Neural cell (in vitro differentiated cells): Measurements from ENCODE around the gene ART5. TPM values are rescaled to one million over a fixed set of nuclear protein-coding genes. Genes with fewer than 3 reads are reported as not detected.

Source experiments
- H2AFZ ChIP-seq: fragments of 200-600, 300-800 bp; sonication (generic), shearing (Covaris generic); 2 replicates; pipeline ENCODE4 v1.6.0; 2014; ENCODE audit warnings: low read depth, mild to moderate bottlenecking, antibody characterized with exemption, low read length, moderate library complexity
- H3F3A ChIP-seq: fragments of 200-600 bp; shearing (Covaris generic); 2 replicates; pipeline ENCODE4 v1.6.1; 2016; ENCODE audit warnings: mild to moderate bottlenecking, moderate library complexity, mixed read lengths, antibody characterized with exemption, low read length; ENCODE audit not compliant: insufficient read depth, poor library complexity, severe bottlenecking
- H3K27ac ChIP-seq: fragments of 200-600, 300-800 bp; sonication (generic), shearing (Covaris generic); 2 replicates; pipeline ENCODE4 v1.5.1; 2014; ENCODE audit warnings: mild to moderate bottlenecking, low read length, moderate library complexity
- H3K27me3 ChIP-seq: fragments of 300-800, 200-600 bp; sonication (generic), shearing (Covaris generic); 2 replicates; pipeline ENCODE4 v1.6.0; 2014; ENCODE audit warnings: mild to moderate bottlenecking, low read depth, low read length, moderate library complexity; ENCODE audit not compliant: insufficient read depth
- H3K36me3 ChIP-seq: fragments of 300-800, 200-600 bp; sonication (generic), shearing (Covaris generic); 2 replicates; pipeline ENCODE4 v1.5.1; 2014; ENCODE audit warnings: mild to moderate bottlenecking, antibody characterized with exemption, low read length, moderate library complexity; ENCODE audit not compliant: insufficient read depth
- H3K4me2 ChIP-seq: fragments of 300-800, 200-600 bp; sonication (generic), shearing (Covaris generic); 2 replicates; pipeline ENCODE4 v1.6.0; 2014; ENCODE audit warnings: mild to moderate bottlenecking, low read length
- H3K4me3 ChIP-seq: fragments of 300-800, 200-600 bp; sonication (generic), shearing (Covaris generic); 2 replicates; pipeline ENCODE4 v1.5.1; 2014; ENCODE audit warnings: mild to moderate bottlenecking, low read length, moderate library complexity
- H3K79me2 ChIP-seq: fragments of 200-600 bp; shearing (Covaris generic); replicated peaks from 2 replicates; pipeline ENCODE4 v1.6.0; 2014; ENCODE audit warnings: mild to moderate bottlenecking, low read length, moderate library complexity; ENCODE audit not compliant: insufficient read depth
- H3K9ac ChIP-seq: fragments of 300-800, 200-600 bp; sonication (generic), shearing (Covaris generic); 2 replicates; pipeline ENCODE4 v1.6.1; 2016; ENCODE audit warnings: mild to moderate bottlenecking, low read length, mixed read lengths
- H3K9me2 ChIP-seq: fragments of 200-600 bp; shearing (Covaris generic); 2 replicates; pipeline ENCODE4 v1.6.1; 2016; ENCODE audit warnings: mild to moderate bottlenecking, low read length, mixed read lengths; ENCODE audit not compliant: insufficient read depth
- H3K9me3 ChIP-seq: fragments of 200-600, 300-800 bp; sonication (generic), shearing (Covaris generic); 2 replicates; pipeline ENCODE4 v1.6.1; 2016; ENCODE audit warnings: mild to moderate bottlenecking, mixed run types, low read length, moderate library complexity, mixed read lengths
- H4K20me1 ChIP-seq: fragments of 200-600 bp; shearing (Covaris generic); 2 replicates; pipeline ENCODE4 v1.6.1; 2016; ENCODE audit warnings: mild to moderate bottlenecking, mixed run types; ENCODE audit not compliant: insufficient read depth
- EP300 ChIP-seq: fragments of 450-650 bp; conservative IDR thresholded peaks from 2 replicates; pipeline ENCODE4 v1.6.1; 2014; ENCODE audit warnings: antibody characterized with exemption, mild to moderate bottlenecking, moderate library complexity; ENCODE audit not compliant: poor library complexity, severe bottlenecking
- EZH2 ChIP-seq: fragments of 200-600, 300-800 bp; shearing (Covaris generic), sonication (generic); IDR thresholded peaks from 2 replicates; pipeline ENCODE4 v1.6.1; 2014; ENCODE audit warnings: antibody characterized with exemption, low read length, borderline replicate concordance, mild to moderate bottlenecking; ENCODE audit not compliant: insufficient read depth, poor library complexity, severe bottlenecking
- MXI1 ChIP-seq: fragments of 450-650 bp; conservative IDR thresholded peaks from 2 replicates; pipeline ENCODE4 v1.6.1; 2014; ENCODE audit warnings: antibody characterized with exemption, mild to moderate bottlenecking; ENCODE audit not compliant: poor library complexity, severe bottlenecking
- POLR2AphosphoS5 ChIP-seq: IDR thresholded peaks from 2 replicates; pipeline ENCODE4 v1.6.1; 2012
- RAD21 ChIP-seq: fragments of 450-650 bp; conservative IDR thresholded peaks from 2 replicates; pipeline ENCODE4 v1.6.1; 2014; ENCODE audit warnings: antibody characterized with exemption, mild to moderate bottlenecking, moderate library complexity
- SMC3 ChIP-seq: fragments of 450-650 bp; conservative IDR thresholded peaks from 2 replicates; pipeline ENCODE4 v1.6.1; 2014; ENCODE audit warnings: antibody characterized with exemption, mild to moderate bottlenecking, moderate library complexity; ENCODE audit not compliant: poor library complexity
- TAF1 ChIP-seq: IDR thresholded peaks from 2 replicates; pipeline ENCODE4 v1.6.1; 2012; ENCODE audit warnings: low read depth
- polyA plus RNA-seq: library from polyadenylated mRNA; depleted of rRNA; stranded (reverse); fragments of >200 nt; gene quantifications from 2 replicates; pipeline ENCODE4 v1.2.3, GENCODE V29; 2014
- TF ChIP-seq, protein P1 (sequence below): IDR thresholded peaks from 2 replicates; pipeline ENCODE4 v1.6.1; 2012; ENCODE audit warnings: borderline replicate concordance
- TF ChIP-seq, protein P2 (sequence below): fragments of 450-650 bp; IDR thresholded peaks from 2 replicates; pipeline ENCODE4 v1.5.1; 2014; ENCODE audit warnings: antibody characterized with exemption, mild to moderate bottlenecking, moderate library complexity; ENCODE audit not compliant: poor library complexity, severe bottlenecking

Gene ART5
- polyA plus RNA-seq, 1 donor from 2014 or later, result not detected

- Histone ChIP-seq H3K9me3 (no peaks in the 10 kb centered on the region), H3K4me2 (no peak overlapping the region), H2AFZ (no peak overlapping the region), H3F3A (no peaks in the 10 kb centered on the region), H3K36me3 (no peaks in the 10 kb centered on the region), H3K79me2 (no peaks in the 10 kb centered on the region), H3K4me3 (no peak overlapping the region), H3K27me3 (no peaks in the 10 kb centered on the region), H3K9ac (no peak overlapping the region), H4K20me1 (no peaks in the 10 kb centered on the region), H3K9me2 (no peaks in the 10 kb centered on the region), H3K27ac (no peak overlapping the region)
- TF ChIP-seq, protein P1, sequence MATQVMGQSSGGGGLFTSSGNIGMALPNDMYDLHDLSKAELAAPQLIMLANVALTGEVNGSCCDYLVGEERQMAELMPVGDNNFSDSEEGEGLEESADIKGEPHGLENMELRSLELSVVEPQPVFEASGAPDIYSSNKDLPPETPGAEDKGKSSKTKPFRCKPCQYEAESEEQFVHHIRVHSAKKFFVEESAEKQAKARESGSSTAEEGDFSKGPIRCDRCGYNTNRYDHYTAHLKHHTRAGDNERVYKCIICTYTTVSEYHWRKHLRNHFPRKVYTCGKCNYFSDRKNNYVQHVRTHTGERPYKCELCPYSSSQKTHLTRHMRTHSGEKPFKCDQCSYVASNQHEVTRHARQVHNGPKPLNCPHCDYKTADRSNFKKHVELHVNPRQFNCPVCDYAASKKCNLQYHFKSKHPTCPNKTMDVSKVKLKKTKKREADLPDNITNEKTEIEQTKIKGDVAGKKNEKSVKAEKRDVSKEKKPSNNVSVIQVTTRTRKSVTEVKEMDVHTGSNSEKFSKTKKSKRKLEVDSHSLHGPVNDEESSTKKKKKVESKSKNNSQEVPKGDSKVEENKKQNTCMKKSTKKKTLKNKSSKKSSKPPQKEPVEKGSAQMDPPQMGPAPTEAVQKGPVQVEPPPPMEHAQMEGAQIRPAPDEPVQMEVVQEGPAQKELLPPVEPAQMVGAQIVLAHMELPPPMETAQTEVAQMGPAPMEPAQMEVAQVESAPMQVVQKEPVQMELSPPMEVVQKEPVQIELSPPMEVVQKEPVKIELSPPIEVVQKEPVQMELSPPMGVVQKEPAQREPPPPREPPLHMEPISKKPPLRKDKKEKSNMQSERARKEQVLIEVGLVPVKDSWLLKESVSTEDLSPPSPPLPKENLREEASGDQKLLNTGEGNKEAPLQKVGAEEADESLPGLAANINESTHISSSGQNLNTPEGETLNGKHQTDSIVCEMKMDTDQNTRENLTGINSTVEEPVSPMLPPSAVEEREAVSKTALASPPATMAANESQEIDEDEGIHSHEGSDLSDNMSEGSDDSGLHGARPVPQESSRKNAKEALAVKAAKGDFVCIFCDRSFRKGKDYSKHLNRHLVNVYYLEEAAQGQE, result no peak
- no peak for TF ChIP-seq RAD21
- TF ChIP-seq, protein P2, sequence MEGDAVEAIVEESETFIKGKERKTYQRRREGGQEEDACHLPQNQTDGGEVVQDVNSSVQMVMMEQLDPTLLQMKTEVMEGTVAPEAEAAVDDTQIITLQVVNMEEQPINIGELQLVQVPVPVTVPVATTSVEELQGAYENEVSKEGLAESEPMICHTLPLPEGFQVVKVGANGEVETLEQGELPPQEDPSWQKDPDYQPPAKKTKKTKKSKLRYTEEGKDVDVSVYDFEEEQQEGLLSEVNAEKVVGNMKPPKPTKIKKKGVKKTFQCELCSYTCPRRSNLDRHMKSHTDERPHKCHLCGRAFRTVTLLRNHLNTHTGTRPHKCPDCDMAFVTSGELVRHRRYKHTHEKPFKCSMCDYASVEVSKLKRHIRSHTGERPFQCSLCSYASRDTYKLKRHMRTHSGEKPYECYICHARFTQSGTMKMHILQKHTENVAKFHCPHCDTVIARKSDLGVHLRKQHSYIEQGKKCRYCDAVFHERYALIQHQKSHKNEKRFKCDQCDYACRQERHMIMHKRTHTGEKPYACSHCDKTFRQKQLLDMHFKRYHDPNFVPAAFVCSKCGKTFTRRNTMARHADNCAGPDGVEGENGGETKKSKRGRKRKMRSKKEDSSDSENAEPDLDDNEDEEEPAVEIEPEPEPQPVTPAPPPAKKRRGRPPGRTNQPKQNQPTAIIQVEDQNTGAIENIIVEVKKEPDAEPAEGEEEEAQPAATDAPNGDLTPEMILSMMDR, result no peak
- TF ChIP-seq TAF1, result no peak
- TF ChIP-seq POLR2AphosphoS5, result no peak
- TF ChIP-seq SMC3, result no peak
- no peak for TF ChIP-seq EP300
- no peak for TF ChIP-seq MXI1
- no peak for TF ChIP-seq EZH2
Measured at GRCh38 chr11:3632070-3632660, 9.6 kb downstream of the ART5 start.

DNA sequence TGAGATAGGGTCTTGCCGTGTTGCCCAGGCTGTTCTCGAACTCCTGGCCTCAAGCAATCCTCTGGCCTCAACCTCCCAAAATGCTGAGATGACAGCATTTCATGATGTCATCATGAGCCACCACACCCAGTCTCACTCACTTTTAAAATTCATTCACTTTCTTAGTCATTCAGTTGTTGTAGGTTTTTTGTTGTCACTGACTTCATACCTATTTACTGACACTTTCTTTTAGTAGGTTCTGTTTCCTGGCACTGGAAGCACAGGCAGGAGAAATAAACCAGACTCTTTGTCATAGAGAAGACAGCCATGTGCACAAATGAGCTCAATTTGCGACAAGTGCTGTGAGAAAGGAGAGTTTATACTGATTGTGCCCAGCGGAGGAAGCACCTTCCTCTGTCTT, 10.5 kb downstream of the ART5 start:
- H3K9me3 ChIP-seq, result no peaks in the 10 kb centered on the region
- H2AFZ ChIP-seq, result no peak overlapping the region
- H3K27ac ChIP-seq, result no peak overlapping the region
- H3K79me2 ChIP-seq, result no peaks in the 10 kb centered on the region
- no peaks in the 10 kb centered on the region for H3F3A ChIP-seq
- H3K27me3 ChIP-seq, result no peaks in the 10 kb centered on the region
- no peak overlapping the region for H3K4me2 ChIP-seq
- TF ChIP-seq POLR2AphosphoS5 (no peak), EZH2 (no peak), SMC3 (no peak), MXI1 (no peak), EP300 (no peak), RAD21 (no peak), TAF1 (no peak)
- TF ChIP-seq, protein P2, result no peak
- TF ChIP-seq, protein P1, result no peak
- no peaks in the 10 kb centered on the region for H3K36me3 ChIP-seq
- no peak overlapping the region for H3K4me3 ChIP-seq
- H3K9ac ChIP-seq, result no peak overlapping the region
- no peaks in the 10 kb centered on the region for H4K20me1 ChIP-seq
- no peaks in the 10 kb centered on the region for H3K9me2 ChIP-seq
